Heart left ventricle (tissue), 16 donors: Measurements from ENCODE around the gene NEK10. TPM values are rescaled to one million over a fixed set of nuclear protein-coding genes. Genes with fewer than 3 reads are reported as not detected.

Experiments
- ATAC-seq, 4 donors: fragments of 200-7000 bp; cut with Tn5 transposase; one replicate each; pipeline ENCODE4 v1.9.1; 2020 to 2022; ENCODE audit warnings: moderate library complexity in 4 of 4, mild to moderate bottlenecking in 3 of 4, moderate number of reproducible peaks in 1 of 4
- DNase-seq, 5 donors: peaks; one replicate each; pipeline ENCODE4 v3.0.0-alpha.2; 2020
- H3K27ac ChIP-seq, 12 donors: fragments of 200-600 bp; sonication (generic) in 4 of 12; one replicate each; pipeline versions ENCODE4 v1.5.0 to v1.8.0; 2016 to 2022; ENCODE audit warnings: mild to moderate bottlenecking in 2 of 12
- H3K27me3 ChIP-seq, 9 donors: fragments of 200-600 bp; sonication (generic) in 2 of 9; one replicate each; pipeline versions ENCODE4 v1.5.1 to v1.8.0; 2016 to 2022; ENCODE audit warnings: mild to moderate bottlenecking in 3 of 9
- H3K36me3 ChIP-seq, 9 donors: fragments of 200-600 bp; sonication (generic) in 2 of 9; one replicate each; pipeline versions ENCODE4 v1.5.0 to v1.8.0; 2018 to 2022; ENCODE audit warnings: mild to moderate bottlenecking in 2 of 9
- H3K4me1 ChIP-seq, 12 donors: fragments of 200-600 bp; sonication (generic) in 4 of 12; one replicate each; pipeline versions ENCODE4 v1.5.0 to v1.8.0; 2016 to 2022; ENCODE audit warnings: mild to moderate bottlenecking in 3 of 12
- H3K4me3 ChIP-seq, 12 donors: fragments of 200-600 bp; sonication (generic) in 4 of 12; one replicate each; pipeline versions ENCODE4 v1.5.0 to v1.8.0; 2017 to 2022; ENCODE audit warnings: mild to moderate bottlenecking in 9 of 12, moderate library complexity in 4 of 12
- H3K9me3 ChIP-seq, 12 donors: fragments of 200-600 bp; sonication (generic) in 4 of 12; one replicate each; pipeline versions ENCODE4 v1.5.0 to v1.8.0; 2016 to 2022; ENCODE audit warnings: mild to moderate bottlenecking in 1 of 12
- POLR2A ChIP-seq, 2 donors: fragments of 450-650 bp; IDR thresholded peaks; one replicate each; pipeline ENCODE4 v1.6.1; 2017; ENCODE audit warnings: antibody characterized with exemption in 2 of 2, mild to moderate bottlenecking in 2 of 2, moderate library complexity in 2 of 2
- WGBS, 4 donors: extraction: QIAGEN DNeasy Blood & Tissue Kit in 2 of 4; methylation state at CpG; one replicate each; pipeline versions ENCODE4 v1.1.5 to v1.1.7; 2013 to 2018; 5-methylcytosine and 5-hydroxymethylcytosine counted together
- intact Hi-C, 10 donors: fragments of 100-400 bp; cut with DNase I; formaldehyde crosslinking; loops; one replicate each; pipeline versions ENCODE4 v1.11.1 to v1.14.2; 2022
- polyA plus RNA-seq, 2 donors: library from polyadenylated mRNA; stranded (reverse); fragments of 200-250 nt; gene quantifications; one replicate each; pipeline ENCODE4 v1.2.3, GENCODE V29; 2013
- total RNA-seq, 9 donors: library from RNA; depleted of rRNA in 2 of 9; stranded (reverse); fragments of >200 nt in 2 of 9; fragmentation: NEBNext Ultra II Directional in 3 of 9; extraction: Animal tissue kit (Norgen Biotek cat#: 25700) in 3 of 9; gene quantifications; one replicate each; pipeline versions ENCODE4 v1.1.0 to v1.2.4, GENCODE V29; 2016 to 2023
- TF ChIP-seq, protein P1 (sequence below), 12 donors: fragments of 200-600 bp; sonication (generic) in 4 of 12; IDR thresholded peaks; one replicate each; pipeline versions ENCODE4 v1.5.0 to v1.8.0; 2018 to 2022; ENCODE audit warnings: antibody characterized with exemption in 12 of 12, mild to moderate bottlenecking in 5 of 12
- donor health status: ischemic (EF 13 %, LVEDD 7.1; RV severe dilation, severe dysfunction).
- donor health status: healthy with polysubstance abuse.
- donor health status: DM: no; HTN: yes; CAD: no.
- donor health status: DM: no; HTN: no; CAD: no.
- donor health status: ischemic (EF 25% LVEDD 6.9; RV normal size, moderate dysfunction).
- donor health status: ischemic (EF 25% LVEDD 5.7; RV mildly dilated, moderate dysfunction).
- donor health status: healthy.
- donor health status: DM: yes; HTN: yes; CAD: no.
- donor health status: ischemic (EF 35%, LVEDD 5.7; RV mildly dilated, moderate dysfunction).
- donor health status: nonischemic (EF 11% LVEDD 7.7; RV severe dilation, severe dysfunction).
- donor health status: DM: yes; HTN: yes; CAD: no.
- donor health status: PGD.
- donor health status: ischemic (EF 29% LVEDD 5.4; RV normal size, mild dysfunction).
- donor health status: nonischemic (EF 23%, LVEDD 6.1; RV moderate dilation, normal function).

Gene NEK10
- total and polyA plus RNA-seq, 11 donors = 0.72 to 22.5 (median 7.1) TPM

DNA sequence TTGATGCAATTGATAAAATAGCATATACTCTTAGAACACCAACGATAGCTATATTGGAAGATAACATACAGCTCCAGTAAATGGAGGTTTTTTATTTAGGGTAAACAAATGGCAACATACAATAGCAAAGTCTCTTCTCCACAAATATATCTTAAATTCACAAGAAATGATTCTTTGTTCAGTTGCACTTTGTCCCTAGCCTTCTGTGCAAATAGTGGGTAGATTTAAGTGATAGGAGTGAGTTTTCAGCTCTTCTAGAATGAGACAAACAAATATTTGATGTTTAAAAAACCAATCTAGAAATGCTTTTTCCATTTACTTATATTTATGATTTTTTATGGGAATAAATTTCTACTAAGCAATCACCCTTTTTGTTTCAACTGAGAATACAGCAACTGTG lies 253.8 kb downstream of the NEK10 start:
- Histone ChIP-seq H3K27ac (no peak overlapping the region), H3K36me3 (peaks cover 0 to 8% (median 0%) of the 10 kb centered on the region in 9 donors), H3K27me3 (no peaks in the 10 kb centered on the region), H3K4me1 (peaks cover 0 to 4% (median 0%) of the 10 kb centered on the region in 12 donors), H3K9me3 (no peaks in the 10 kb centered on the region), H3K4me3 (no peak overlapping the region)
- ATAC-seq (no peak), DNase-seq (no peak)
- 85 to 96% (median 91%) methylated on average over 1 of the region's 1 CpG for WGBS, 4 donors
- intact Hi-C loops = no loop called here
- TF ChIP-seq, protein P1, sequence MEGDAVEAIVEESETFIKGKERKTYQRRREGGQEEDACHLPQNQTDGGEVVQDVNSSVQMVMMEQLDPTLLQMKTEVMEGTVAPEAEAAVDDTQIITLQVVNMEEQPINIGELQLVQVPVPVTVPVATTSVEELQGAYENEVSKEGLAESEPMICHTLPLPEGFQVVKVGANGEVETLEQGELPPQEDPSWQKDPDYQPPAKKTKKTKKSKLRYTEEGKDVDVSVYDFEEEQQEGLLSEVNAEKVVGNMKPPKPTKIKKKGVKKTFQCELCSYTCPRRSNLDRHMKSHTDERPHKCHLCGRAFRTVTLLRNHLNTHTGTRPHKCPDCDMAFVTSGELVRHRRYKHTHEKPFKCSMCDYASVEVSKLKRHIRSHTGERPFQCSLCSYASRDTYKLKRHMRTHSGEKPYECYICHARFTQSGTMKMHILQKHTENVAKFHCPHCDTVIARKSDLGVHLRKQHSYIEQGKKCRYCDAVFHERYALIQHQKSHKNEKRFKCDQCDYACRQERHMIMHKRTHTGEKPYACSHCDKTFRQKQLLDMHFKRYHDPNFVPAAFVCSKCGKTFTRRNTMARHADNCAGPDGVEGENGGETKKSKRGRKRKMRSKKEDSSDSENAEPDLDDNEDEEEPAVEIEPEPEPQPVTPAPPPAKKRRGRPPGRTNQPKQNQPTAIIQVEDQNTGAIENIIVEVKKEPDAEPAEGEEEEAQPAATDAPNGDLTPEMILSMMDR (IDR thresholded peaks at IDR 0.05) = no peak
- TF ChIP-seq POLR2A (IDR thresholded peaks at IDR 0.05) = no peak

- H3K36me3 ChIP-seq = peaks cover 0 to 8% (median 0%) of the 10 kb centered on the region in 9 donors
- H3K9me3 ChIP-seq = no peaks in the 10 kb centered on the region
- no peaks in the 10 kb centered on the region for H3K27me3 ChIP-seq
- no peak overlapping the region for H3K4me3 ChIP-seq
- DNase-seq = no peak
- no peak for ATAC-seq
- intact Hi-C loops = no loop called here
- 86 to 98% (median 96%) methylated on average over 1 of the region's 1 CpG for WGBS, 4 donors
- TF ChIP-seq, protein P1 (IDR thresholded peaks at IDR 0.05) = no peak
- no peak for TF ChIP-seq POLR2A (IDR thresholded peaks at IDR 0.05)
- H3K4me1 ChIP-seq = peaks cover 0 to 3% (median 0%) of the 10 kb centered on the region in 12 donors
- no peak overlapping the region for H3K27ac ChIP-seq
These were observed 254.5 kb downstream of the NEK10 start for GRCh38 chr3:27114684-27115083.

- intact Hi-C loops = no loop called here
- Histone ChIP-seq H3K27ac (no peak overlapping the region), H3K27me3 (no peaks in the 10 kb centered on the region), H3K9me3 (no peaks in the 10 kb centered on the region), H3K4me1 (no peaks in the 10 kb centered on the region), H3K36me3 (peaks cover 0 to 5% (median 0%) of the 10 kb centered on the region in 9 donors), H3K4me3 (no peak overlapping the region)
- DNase-seq = no peak
- WGBS, 4 donors = 53 to 87% (median 68%) methylated on average over 2 of the region's 2 CpGs
- no peak for ATAC-seq
- TF ChIP-seq, protein P1 (IDR thresholded peaks at IDR 0.05) = no peak
- TF ChIP-seq POLR2A (IDR thresholded peaks at IDR 0.05) = no peak
These were observed 255.1 kb downstream of the NEK10 start for GRCh38 chr3:27114129-27114528.

DNA sequence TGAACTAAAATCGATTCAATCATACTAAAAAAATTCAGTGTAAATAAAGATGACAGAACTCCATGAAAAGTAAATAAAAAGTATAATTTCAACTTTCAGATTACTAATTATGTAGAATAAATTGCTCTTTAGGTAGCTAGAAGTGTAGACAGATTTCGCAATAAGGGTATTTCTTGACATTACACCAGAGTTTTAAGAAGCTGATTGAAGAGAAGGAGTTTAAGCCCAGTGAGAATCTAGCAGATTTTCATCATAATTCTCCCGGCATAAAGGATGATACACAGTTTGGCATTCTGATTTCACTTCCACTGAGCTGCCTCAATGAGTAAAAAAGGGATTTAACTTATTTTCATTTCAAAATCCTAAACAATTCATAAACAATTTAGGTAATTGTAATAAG lies 259.2 kb downstream of the NEK10 start:
- Histone ChIP-seq H3K36me3 (no peaks in the 10 kb centered on the region), H3K9me3 (no peaks in the 10 kb centered on the region), H3K27ac (no peak overlapping the region), H3K27me3 (no peaks in the 10 kb centered on the region), H3K4me1 (peaks cover 0 to 2% (median 0%) of the 10 kb centered on the region in 12 donors), H3K4me3 (no peak overlapping the region)
- 90 to 97% (median 94%) methylated on average over 3 of the region's 3 CpGs for WGBS, 4 donors
- DNase-seq (no peak), ATAC-seq (no peak)
- TF ChIP-seq POLR2A (IDR thresholded peaks at IDR 0.05) = no peak
- TF ChIP-seq, protein P1 (IDR thresholded peaks at IDR 0.05) = no peak
- intact Hi-C loops = no loop called here
